HepG2 (cell line): ENCODE data around the gene VAMP5. TPM values are rescaled to one million over a fixed set of nuclear protein-coding genes. Genes with fewer than 3 reads are reported as not detected.

ENCODE experiments used
- ARHGAP35 ChIP-seq: sonication (generic); formaldehyde crosslinking; IDR thresholded peaks from 2 replicates; pipeline ENCODE4 v1.9.0; 2022; ENCODE audit warnings: mild to moderate bottlenecking, inconsistent platforms, moderate library complexity, missing genetic modification reagents, borderline replicate concordance
- EP300 ChIP-seq, 3 experiments: sonication (generic) in 1 of 3; formaldehyde crosslinking in 1 of 3; IDR thresholded peaks; 2 replicates each; pipeline versions ENCODE4 v1.5.1 to v1.6.1; 2011 to 2020; ENCODE audit warnings: low read depth in 2 of 3, low read length in 2 of 3, borderline replicate concordance in 1 of 3, improper control_type of control experiment in 1 of 3, mild to moderate bottlenecking in 1 of 3, missing genetic modification reagents in 1 of 3, moderate library complexity in 1 of 3
- GATAD1 ChIP-seq: IDR thresholded peaks from 2 replicates; pipeline ENCODE4 v1.6.1; 2016; ENCODE audit warnings: missing genetic modification reagents, missing compliant biosample characterization
- KLF11 ChIP-seq: IDR thresholded peaks from 2 replicates; pipeline ENCODE4 v1.6.1; 2016; ENCODE audit warnings: missing compliant biosample characterization
- KLF16 ChIP-seq, 2 experiments: sonication (generic) in 1 of 2; formaldehyde crosslinking in 1 of 2; IDR thresholded peaks; 2 replicates each; pipeline versions ENCODE4 v1.6.1 to v1.8.0; 2016 to 2023; ENCODE audit warnings: missing genetic modification reagents in 2 of 2, missing compliant biosample characterization in 1 of 2
- PHF21A ChIP-seq: sonication (generic); formaldehyde crosslinking; IDR thresholded peaks from 2 replicates; pipeline ENCODE4 v1.5.0; 2020; ENCODE audit warnings: mild to moderate bottlenecking, missing genetic modification reagents
- RXRB ChIP-seq: IDR thresholded peaks from 2 replicates; pipeline ENCODE4 v1.6.1; 2016; ENCODE audit warnings: borderline replicate concordance, missing genetic modification reagents, missing compliant biosample characterization
- SP2 ChIP-seq: sonication (generic); formaldehyde crosslinking; IDR thresholded peaks from 2 replicates; pipeline ENCODE4 v1.5.1; 2020; ENCODE audit warnings: mild to moderate bottlenecking, missing genetic modification reagents
- SRSF1 ChIP-seq: fragments of 200-400 bp; formaldehyde crosslinking; optimal IDR thresholded peaks from 2 replicates; pipeline ENCODE3; 2017; ENCODE audit warnings: mild to moderate bottlenecking, low read depth, low read length, moderate library complexity
- TCF7 ChIP-seq: sonication (generic); IDR thresholded peaks from 2 replicates; pipeline ENCODE4 v1.6.1; 2016; ENCODE audit warnings: antibody characterized with exemption, low read depth
- TIGD3 ChIP-seq: sonication (generic); formaldehyde crosslinking; IDR thresholded peaks from 2 replicates; pipeline ENCODE4 v1.5.1; 2020; ENCODE audit warnings: mild to moderate bottlenecking, missing genetic modification reagents, borderline replicate concordance
- ZBED4 ChIP-seq: sonication (generic); formaldehyde crosslinking; IDR thresholded peaks from 2 replicates; pipeline ENCODE4 v1.4.0; 2020; ENCODE audit warnings: missing genetic modification reagents, borderline replicate concordance
- ZKSCAN8 ChIP-seq: IDR thresholded peaks from 2 replicates; pipeline ENCODE4 v1.6.1; 2016; ENCODE audit warnings: borderline replicate concordance, missing genetic modification reagents, missing compliant biosample characterization
- ZNF274 ChIP-seq: sonication (generic); formaldehyde crosslinking; IDR thresholded peaks from 2 replicates; pipeline ENCODE4 v1.5.1; 2020; ENCODE audit warnings: mild to moderate bottlenecking, missing genetic modification reagents
- ZNF709 ChIP-seq: sonication (generic); formaldehyde crosslinking; IDR thresholded peaks from 2 replicates; pipeline ENCODE4 v1.5.0; 2020; ENCODE audit warnings: mild to moderate bottlenecking, missing genetic modification reagents
- polyA plus RNA-seq, 8 experiments: library from polyadenylated mRNA; depleted of rRNA in 3 of 8; stranded (reverse) in 7 of 8; unstranded in 1 of 8; fragments of >200 nt; fragmentation: Illumina TruSeq in 4 of 8; extraction: Trizol in 4 of 8; gene quantifications; 2 replicates each; pipeline versions ENCODE4 v1.2.1 to v1.2.3, GENCODE V29; 2011 to 2016; ENCODE audit warnings: low read depth in 4 of 8, missing spikeins in 1 of 8, mixed read lengths in 1 of 8; ENCODE audit not compliant: insufficient read depth in 1 of 8
- total RNA-seq, 5 experiments: library from RNA; depleted of rRNA; stranded (reverse); fragments of >200 nt; fragmentation: Illumina TruSeq; extraction: Trizol; gene quantifications; 2 replicates each; pipeline ENCODE4 v1.2.3, GENCODE V29; 2016; ENCODE audit warnings: low read depth in 1 of 5
- TF ChIP-seq, protein P1 (sequence below), 2 experiments: fragments of 450-650 bp in 1 of 2; sonication (generic) in 1 of 2; formaldehyde crosslinking; IDR thresholded peaks; 2 replicates each; pipeline versions ENCODE4 v1.5.0 to v1.8.0; 2020 to 2022; ENCODE audit warnings: mild to moderate bottlenecking in 1 of 2, missing genetic modification reagents in 1 of 2
- TF ChIP-seq, protein P2 (sequence below): sonication (generic); formaldehyde crosslinking; IDR thresholded peaks from 2 replicates; pipeline ENCODE4 v1.5.0; 2020; ENCODE audit warnings: mild to moderate bottlenecking, missing genetic modification reagents
- TF ChIP-seq, protein P3 (sequence below): sonication (generic); formaldehyde crosslinking; IDR thresholded peaks from 2 replicates; pipeline ENCODE4 v1.4.0; 2020; ENCODE audit warnings: mild to moderate bottlenecking, missing genetic modification reagents

VAMP5 gene
- total and polyA plus RNA-seq, 2 of the 13 experiments (the other 11 are each of a cell fraction or from before 2014, with no cell fraction given), result 7.2 to 56.7 TPM

GRCh38 chr2:85551698-85552678, 32.2 kb upstream of the VAMP5 start (continued):
- TF ChIP-seq ZKSCAN8, result peak; percentile 62; the same call in 1 of the 2 replicates
- no peak for TF ChIP-seq PHF21A (CRISPR knock-in tag)
- no peak for TF ChIP-seq EP300 (IDR thresholded peaks at IDR 0.05; ENCODE audit: low read depth in 2 of 2, low read length in 2 of 2)
- 0 out of 2 replicates have a peak, but pooled peaks have one; percentile 24 for TF ChIP-seq EP300 (CRISPR knock-in tag; IDR thresholded peaks at IDR 0.05; ENCODE audit: borderline replicate concordance)
- TF ChIP-seq, protein P1, sequence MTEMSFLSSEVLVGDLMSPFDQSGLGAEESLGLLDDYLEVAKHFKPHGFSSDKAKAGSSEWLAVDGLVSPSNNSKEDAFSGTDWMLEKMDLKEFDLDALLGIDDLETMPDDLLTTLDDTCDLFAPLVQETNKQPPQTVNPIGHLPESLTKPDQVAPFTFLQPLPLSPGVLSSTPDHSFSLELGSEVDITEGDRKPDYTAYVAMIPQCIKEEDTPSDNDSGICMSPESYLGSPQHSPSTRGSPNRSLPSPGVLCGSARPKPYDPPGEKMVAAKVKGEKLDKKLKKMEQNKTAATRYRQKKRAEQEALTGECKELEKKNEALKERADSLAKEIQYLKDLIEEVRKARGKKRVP (CRISPR knock-in tag; IDR thresholded peaks at IDR 0.05), result 0 out of 4 replicates have a peak, but pooled peaks of 1 of the 2 experiments have one; percentile 29
- TF ChIP-seq KLF16 (CRISPR knock-in tag; IDR thresholded peaks at IDR 0.05), result peak in 1 of 2 experiments; percentile 75; a peak in 2 of 4 replicates
- no peak for TF ChIP-seq SP2 (CRISPR knock-in tag)
- TF ChIP-seq KLF11 (CRISPR knock-in tag), result peak; percentile 51; the same call in 1 of the 2 replicates
- TF ChIP-seq TCF7, result no peak
- TF ChIP-seq, protein P2, sequence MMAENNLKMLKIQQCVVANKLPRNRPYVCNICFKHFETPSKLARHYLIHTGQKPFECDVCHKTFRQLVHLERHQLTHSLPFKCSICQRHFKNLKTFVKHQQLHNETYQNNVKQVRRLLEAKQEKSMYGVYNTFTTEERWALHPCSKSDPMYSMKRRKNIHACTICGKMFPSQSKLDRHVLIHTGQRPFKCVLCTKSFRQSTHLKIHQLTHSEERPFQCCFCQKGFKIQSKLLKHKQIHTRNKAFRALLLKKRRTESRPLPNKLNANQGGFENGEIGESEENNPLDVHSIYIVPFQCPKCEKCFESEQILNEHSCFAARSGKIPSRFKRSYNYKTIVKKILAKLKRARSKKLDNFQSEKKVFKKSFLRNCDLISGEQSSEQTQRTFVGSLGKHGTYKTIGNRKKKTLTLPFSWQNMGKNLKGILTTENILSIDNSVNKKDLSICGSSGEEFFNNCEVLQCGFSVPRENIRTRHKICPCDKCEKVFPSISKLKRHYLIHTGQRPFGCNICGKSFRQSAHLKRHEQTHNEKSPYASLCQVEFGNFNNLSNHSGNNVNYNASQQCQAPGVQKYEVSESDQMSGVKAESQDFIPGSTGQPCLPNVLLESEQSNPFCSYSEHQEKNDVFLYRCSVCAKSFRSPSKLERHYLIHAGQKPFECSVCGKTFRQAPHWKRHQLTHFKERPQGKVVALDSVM (CRISPR knock-in tag), result no peak
- TF ChIP-seq ZBED4 (CRISPR knock-in tag), result peak; percentile 72; the same call in 1 of the 2 replicates
- TF ChIP-seq ZNF274, result no peak
- TF ChIP-seq ZNF709 (CRISPR knock-in tag), result no peak
- no peak for TF ChIP-seq ARHGAP35
- TF ChIP-seq SRSF1, result no peak
- TF ChIP-seq, protein P3, sequence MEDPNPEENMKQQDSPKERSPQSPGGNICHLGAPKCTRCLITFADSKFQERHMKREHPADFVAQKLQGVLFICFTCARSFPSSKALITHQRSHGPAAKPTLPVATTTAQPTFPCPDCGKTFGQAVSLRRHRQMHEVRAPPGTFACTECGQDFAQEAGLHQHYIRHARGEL (CRISPR knock-in tag), result no peak
- TF ChIP-seq TIGD3, result 0 out of 2 replicates have a peak, but pooled peaks have one; percentile 62
- peak; percentile 38; the same call in 1 of the 2 replicates for TF ChIP-seq RXRB (CRISPR knock-in tag)
- TF ChIP-seq GATAD1 (CRISPR knock-in tag), result peak; percentile 71
